Measurements from ENCODE around the gene ARHGEF17. TPM values are rescaled to one million over a fixed set of nuclear protein-coding genes. Genes with fewer than 3 reads are reported as not detected.

ARHGEF17 gene
- polyA plus RNA-seq, 2 of the 4 experiments (the other 2 are of a cell fraction) = 7.0 to 16.2 TPM

GRCh38 chr11:73291781-73292524 lies 16.1 kb upstream of the ARHGEF17 start (continued):
- no peak for TF ChIP-seq HMGXB4 (CRISPR knock-in tag; IDR thresholded peaks at IDR 0.05; ENCODE audit: borderline replicate concordance)
- TF ChIP-seq KDM1A (IDR thresholded peaks at IDR 0.05; ENCODE audit: low read depth) = no peak
- TF ChIP-seq MAFK (IDR thresholded peaks at IDR 0.05; ENCODE audit: partially characterized antibody) = no peak
- no peak for TF ChIP-seq ZFP36 (IDR thresholded peaks at IDR 0.05; ENCODE audit: borderline replicate concordance, partially characterized antibody)
- TF ChIP-seq FOXS1 (CRISPR knock-in tag; IDR thresholded peaks at IDR 0.05) = no peak

- no peak for TF ChIP-seq TFCP2L1 (CRISPR knock-in tag; IDR thresholded peaks at IDR 0.05)
- TF ChIP-seq JUN (IDR thresholded peaks at IDR 0.05) = no peak
- TF ChIP-seq PHF8 (IDR thresholded peaks at IDR 0.05; ENCODE audit: borderline replicate concordance, low read depth) = no peak
- TF ChIP-seq FOSL2 (IDR thresholded peaks at IDR 0.05) = no peak
- no peak for TF ChIP-seq FOSL2 (CRISPR knock-in tag; IDR thresholded peaks at IDR 0.05)
- no peak for TF ChIP-seq RCOR1 (IDR thresholded peaks at IDR 0.05; ENCODE audit: low read depth, low read length)
- no peak for TF ChIP-seq NFE2L2 (conservative IDR thresholded peaks at IDR 0.05; ENCODE audit: low read length)
- TF ChIP-seq HES2 (IDR thresholded peaks at IDR 0.05) = no peak
- no peak for TF ChIP-seq HEYL (CRISPR knock-in tag; IDR thresholded peaks at IDR 0.05)
- TF ChIP-seq JUNB (IDR thresholded peaks at IDR 0.05) = no peak
- no peak for TF ChIP-seq EP300 (IDR thresholded peaks at IDR 0.05)
- TF ChIP-seq NPAS2 (CRISPR knock-in tag; IDR thresholded peaks at IDR 0.05; ENCODE audit: borderline replicate concordance) = no peak
- TF ChIP-seq HOXB5 (CRISPR knock-in tag; IDR thresholded peaks at IDR 0.05) = no peak
- TF ChIP-seq EHMT2 (IDR thresholded peaks at IDR 0.05; ENCODE audit: low read depth) = no peak
- TF ChIP-seq CHD2 (IDR thresholded peaks at IDR 0.05; ENCODE audit: low read length, partially characterized antibody) = no peak
- TF ChIP-seq KDM5A (IDR thresholded peaks at IDR 0.05) = no peak
- TF ChIP-seq RARB (CRISPR knock-in tag; IDR thresholded peaks at IDR 0.05) = no peak
- no peak for TF ChIP-seq HDAC2 (IDR thresholded peaks at IDR 0.05)
- Histone ChIP-seq H3K4me3 (no peak overlapping the region), H3K4me2 (no peak overlapping the region), H3K9me3 (no peaks in the 10 kb centered on the region), H3K27ac (0 out of 6 replicates have a peak overlapping the region, but pooled peaks of 1 of the 2 experiments have one; percentile 5), H3K4me1 (peaks cover 31% of the 10 kb centered on the region)
- ChIA-PET POLR2A (no interaction called here), CTCF (interaction anchor here (1.0 to 25.1 kb wide), 12 partner anchors 9 to 567 kb away, joined by 3 to 527 read pairs (median 46); partner anchors contain the start of genes ARHGEF17 and P2RY6)
- DNase-seq (ENCODE audit: low read depth in 1 of 2, low spot score in 1 of 2) (no peak), FAIRE-seq (no peak), ATAC-seq (no peak)
- WGBS (ENCODE audit: missing lambda C conversion rate) = 81% methylated on average over 5 of the region's 5 CpGs
These were observed 15.6 kb upstream of the ARHGEF17 start for GRCh38 chr11:73292525-73292894.

GRCh38 chr11:73293356-73293936 lies 14.6 kb upstream of the ARHGEF17 start:
- no peak overlapping the region for H3K4me3 ChIP-seq
- no peak for TF ChIP-seq JUNB (IDR thresholded peaks at IDR 0.05)
- TF ChIP-seq CEBPB (IDR thresholded peaks at IDR 0.05) = no peak
- FAIRE-seq (no peak), ATAC-seq (no peak), DNase-seq (ENCODE audit: low read depth in 1 of 2, low spot score in 1 of 2) (no peak)
- no peak overlapping the region for H3K27ac ChIP-seq
- no peak overlapping the region for H3K4me2 ChIP-seq
- CTCF ChIA-PET = interaction anchor here (0.7 to 25.1 kb wide), 10 partner anchors 15 to 501 kb away, joined by 3 to 527 read pairs (median 64); partner anchors contain the start of genes ARHGEF17 and P2RY6
- 94% methylated on average over 4 of the region's 4 CpGs for WGBS (ENCODE audit: missing lambda C conversion rate)
- no peaks in the 10 kb centered on the region for H3K9me3 ChIP-seq
- POLR2A ChIA-PET = no interaction called here
- H3K4me1 ChIP-seq = peaks cover 22% of the 10 kb centered on the region

All from A549 (cell line).